Measurements from ENCODE around the gene RPTN.

DNA sequence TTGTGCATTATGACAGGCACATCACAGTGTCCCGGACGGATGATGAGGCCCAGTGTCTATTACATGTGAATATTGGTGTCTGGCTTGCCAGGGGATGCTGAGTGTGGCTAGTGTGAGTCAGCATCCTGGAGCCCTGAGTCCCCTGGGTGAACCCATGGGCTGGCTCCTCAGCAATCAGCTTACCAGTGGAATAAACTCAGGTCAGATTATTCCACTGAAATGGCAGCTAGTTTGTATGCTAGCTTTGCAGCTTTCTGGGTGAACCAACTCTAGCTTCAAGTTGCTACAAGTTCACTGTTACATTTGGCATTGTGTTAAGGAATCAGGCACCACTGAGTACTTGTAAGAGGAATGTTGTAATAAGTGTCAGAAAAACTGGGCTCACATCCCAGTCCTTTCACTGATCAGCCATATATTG is 23.9 kb upstream of the RPTN start:
- TF ChIP-seq POLR2AphosphoS5 (IDR thresholded peaks at IDR 0.05; ENCODE audit: borderline replicate concordance, low read depth, low read length) (no peak), EZH2 (IDR thresholded peaks at IDR 0.05) (no peak)

Measured in SK-N-MC (cell line).